HepG2 (cell line): Measurements from ENCODE around the gene KIF22.
A peak's percentile ranks its signal among the peaks of the same experiment; 100 is the strongest.

Source experiments
- ARNTL ChIP-seq: sonication (generic); formaldehyde crosslinking; IDR thresholded peaks from 2 replicates; pipeline ENCODE4 v1.4.0; 2020; ENCODE audit warnings: mild to moderate bottlenecking, missing genetic modification reagents
- CHCHD3 ChIP-seq: sonication (generic); formaldehyde crosslinking; IDR thresholded peaks from 2 replicates; pipeline ENCODE4 v1.8.0; 2022; ENCODE audit warnings: mild to moderate bottlenecking, missing genetic modification reagents, moderate library complexity
- JUN ChIP-seq: sonication (generic); formaldehyde crosslinking; IDR thresholded peaks from 2 replicates; pipeline ENCODE4 v1.4.0; 2020; ENCODE audit warnings: mild to moderate bottlenecking, missing genetic modification reagents
- PHF21A ChIP-seq: sonication (generic); formaldehyde crosslinking; IDR thresholded peaks from 2 replicates; pipeline ENCODE4 v1.5.0; 2020; ENCODE audit warnings: mild to moderate bottlenecking, missing genetic modification reagents
- POLR2A ChIP-seq, 2 experiments: IDR thresholded peaks; 2 replicates each; pipeline ENCODE4 v1.6.1; 2011; ENCODE audit warnings: low read depth in 2 of 2, low read length in 2 of 2, mild to moderate bottlenecking in 1 of 2, moderate library complexity in 1 of 2; ENCODE audit not compliant: insufficient read depth in 1 of 2
- SMARCC2 ChIP-seq: fragments of 450-650 bp; IDR thresholded peaks from 2 replicates; pipeline ENCODE4 v1.6.1; 2017; ENCODE audit warnings: antibody characterized with exemption, mild to moderate bottlenecking
- TF ChIP-seq, protein P1 (sequence below): sonication (generic); formaldehyde crosslinking; IDR thresholded peaks from 2 replicates; pipeline ENCODE4 v1.5.0; 2020; ENCODE audit warnings: mild to moderate bottlenecking, missing genetic modification reagents, moderate library complexity
- TF ChIP-seq, protein P2 (sequence below): IDR thresholded peaks from 2 replicates; pipeline ENCODE4 v1.6.1; 2012; ENCODE audit warnings: low read depth, low read length, improper control_type of control experiment

DNA sequence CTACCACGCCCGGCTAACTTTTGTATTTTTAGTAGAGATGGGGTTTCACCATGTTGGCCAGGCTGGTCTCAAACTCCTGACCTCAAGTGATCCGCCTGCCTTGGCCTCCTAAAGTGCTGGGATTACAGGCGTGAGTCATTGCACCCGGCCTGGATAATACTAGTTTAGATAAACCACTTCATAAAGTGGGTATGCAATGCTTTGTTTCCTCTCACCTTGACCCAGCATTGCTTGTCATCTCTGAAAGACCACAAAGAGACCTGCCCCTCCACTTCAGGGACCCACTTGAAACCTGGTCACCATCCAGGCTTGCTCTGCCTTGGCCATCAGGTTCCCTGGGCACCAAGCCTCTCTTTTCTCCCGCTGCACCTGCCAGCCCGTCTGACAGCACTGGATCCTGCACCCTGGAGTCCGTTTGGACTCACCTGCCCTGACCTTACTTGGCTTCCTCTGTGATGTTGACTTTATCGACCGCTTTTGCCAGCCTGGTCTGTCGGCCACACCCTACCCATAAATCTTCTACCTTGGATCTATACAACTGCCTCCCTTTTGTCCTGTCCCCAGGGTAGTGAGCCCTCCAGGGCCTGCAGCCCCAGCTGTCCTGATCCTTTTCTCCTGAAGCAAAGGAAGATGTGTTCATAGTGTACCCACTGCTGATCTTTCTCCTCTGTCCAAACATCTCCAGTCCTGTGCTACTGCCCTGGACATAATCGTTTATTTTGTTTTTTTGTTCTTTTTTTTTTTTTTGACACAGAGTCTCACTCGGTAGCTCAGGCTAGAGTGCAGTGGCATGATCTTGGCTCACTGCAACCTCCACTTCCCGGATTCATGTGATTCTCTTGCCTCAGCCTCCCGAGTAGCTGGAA lies 25.2 kb upstream of the KIF22 start:
- TF ChIP-seq, protein P1, sequence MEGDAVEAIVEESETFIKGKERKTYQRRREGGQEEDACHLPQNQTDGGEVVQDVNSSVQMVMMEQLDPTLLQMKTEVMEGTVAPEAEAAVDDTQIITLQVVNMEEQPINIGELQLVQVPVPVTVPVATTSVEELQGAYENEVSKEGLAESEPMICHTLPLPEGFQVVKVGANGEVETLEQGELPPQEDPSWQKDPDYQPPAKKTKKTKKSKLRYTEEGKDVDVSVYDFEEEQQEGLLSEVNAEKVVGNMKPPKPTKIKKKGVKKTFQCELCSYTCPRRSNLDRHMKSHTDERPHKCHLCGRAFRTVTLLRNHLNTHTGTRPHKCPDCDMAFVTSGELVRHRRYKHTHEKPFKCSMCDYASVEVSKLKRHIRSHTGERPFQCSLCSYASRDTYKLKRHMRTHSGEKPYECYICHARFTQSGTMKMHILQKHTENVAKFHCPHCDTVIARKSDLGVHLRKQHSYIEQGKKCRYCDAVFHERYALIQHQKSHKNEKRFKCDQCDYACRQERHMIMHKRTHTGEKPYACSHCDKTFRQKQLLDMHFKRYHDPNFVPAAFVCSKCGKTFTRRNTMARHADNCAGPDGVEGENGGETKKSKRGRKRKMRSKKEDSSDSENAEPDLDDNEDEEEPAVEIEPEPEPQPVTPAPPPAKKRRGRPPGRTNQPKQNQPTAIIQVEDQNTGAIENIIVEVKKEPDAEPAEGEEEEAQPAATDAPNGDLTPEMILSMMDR (CRISPR knock-in tag) = peak; percentile 50
- TF ChIP-seq ARNTL (CRISPR knock-in tag) (peak; percentile 79), SMARCC2 (0 out of 2 replicates have a peak, but pooled peaks have one; percentile 57), POLR2A (IDR thresholded peaks at IDR 0.05; ENCODE audit: insufficient read depth in 1 of 2, low read depth in 2 of 2, low read length in 2 of 2) (no peak), JUN (CRISPR knock-in tag) (no peak; the same call in 1 of the 2 replicates), PHF21A (CRISPR knock-in tag) (peak; percentile 97), CHCHD3 (CRISPR knock-in tag) (no peak)
- TF ChIP-seq, protein P2, sequence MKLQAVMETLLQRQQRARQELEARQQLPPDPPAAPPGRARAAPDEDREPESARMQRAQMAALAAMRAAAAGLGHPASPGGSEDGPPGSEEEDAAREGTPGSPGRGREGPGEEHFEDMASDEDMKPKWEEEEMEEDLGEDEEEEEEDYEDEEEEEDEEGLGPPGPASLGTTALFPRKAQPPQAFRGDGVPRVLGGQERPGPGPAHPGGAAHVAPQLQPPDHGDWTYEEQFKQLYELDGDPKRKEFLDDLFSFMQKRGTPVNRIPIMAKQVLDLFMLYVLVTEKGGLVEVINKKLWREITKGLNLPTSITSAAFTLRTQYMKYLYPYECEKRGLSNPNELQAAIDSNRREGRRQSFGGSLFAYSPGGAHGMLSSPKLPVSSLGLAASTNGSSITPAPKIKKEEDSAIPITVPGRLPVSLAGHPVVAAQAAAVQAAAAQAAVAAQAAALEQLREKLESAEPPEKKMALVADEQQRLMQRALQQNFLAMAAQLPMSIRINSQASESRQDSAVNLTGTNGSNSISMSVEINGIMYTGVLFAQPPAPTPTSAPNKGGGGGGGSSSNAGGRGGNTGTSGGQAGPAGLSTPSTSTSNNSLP = peak; percentile 84
